Transverse colon (tissue), 4 donors: Measurements from ENCODE around the gene SUSD6.

Experiments used
- POLR2A ChIP-seq: fragments of 450-650 bp; IDR thresholded peaks from one replicate; pipeline ENCODE4 v1.6.1; 2016; ENCODE audit warnings: antibody characterized with exemption, mild to moderate bottlenecking, moderate library complexity
- POLR2AphosphoS5 ChIP-seq, 3 donors: sonication (generic); formaldehyde crosslinking; IDR thresholded peaks; one replicate each; pipeline ENCODE4 v1.6.1; 2016; ENCODE audit warnings: antibody characterized with exemption in 3 of 3
- TF ChIP-seq, protein P1 (sequence below), 5 experiments: fragments of 200-600 bp in 3 of 5; fragments of 450-650 bp in 2 of 5; sonication (generic) in 3 of 5; IDR thresholded peaks; 1 replicate in 2 of 5; 2 replicates in 3 of 5; pipeline ENCODE4 v1.5.1; 2016 to 2017; ENCODE audit warnings: antibody characterized with exemption in 5 of 5, inconsistent platforms in 3 of 5, mild to moderate bottlenecking in 2 of 5, moderate library complexity in 1 of 5

DNA sequence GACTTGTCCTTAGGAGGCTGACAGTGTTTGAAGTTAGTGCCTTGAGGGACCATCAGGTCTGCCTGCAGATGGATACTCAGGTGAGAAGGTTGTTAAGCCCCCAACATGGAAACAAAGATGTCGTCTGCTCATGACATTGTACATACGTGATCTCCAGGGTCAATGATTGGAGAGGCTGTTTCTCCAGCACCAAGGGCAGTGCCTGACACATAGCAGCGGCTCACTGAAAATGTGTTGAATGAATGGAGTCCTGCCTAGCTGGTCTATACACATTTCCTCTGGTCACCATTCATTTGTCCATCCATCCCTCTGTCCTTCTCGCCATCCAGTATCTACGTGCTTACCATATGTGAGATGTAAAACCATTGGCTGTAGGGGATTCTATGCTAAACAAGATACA, 43.8 kb upstream of the SUSD6 start:
- TF ChIP-seq, protein P1, sequence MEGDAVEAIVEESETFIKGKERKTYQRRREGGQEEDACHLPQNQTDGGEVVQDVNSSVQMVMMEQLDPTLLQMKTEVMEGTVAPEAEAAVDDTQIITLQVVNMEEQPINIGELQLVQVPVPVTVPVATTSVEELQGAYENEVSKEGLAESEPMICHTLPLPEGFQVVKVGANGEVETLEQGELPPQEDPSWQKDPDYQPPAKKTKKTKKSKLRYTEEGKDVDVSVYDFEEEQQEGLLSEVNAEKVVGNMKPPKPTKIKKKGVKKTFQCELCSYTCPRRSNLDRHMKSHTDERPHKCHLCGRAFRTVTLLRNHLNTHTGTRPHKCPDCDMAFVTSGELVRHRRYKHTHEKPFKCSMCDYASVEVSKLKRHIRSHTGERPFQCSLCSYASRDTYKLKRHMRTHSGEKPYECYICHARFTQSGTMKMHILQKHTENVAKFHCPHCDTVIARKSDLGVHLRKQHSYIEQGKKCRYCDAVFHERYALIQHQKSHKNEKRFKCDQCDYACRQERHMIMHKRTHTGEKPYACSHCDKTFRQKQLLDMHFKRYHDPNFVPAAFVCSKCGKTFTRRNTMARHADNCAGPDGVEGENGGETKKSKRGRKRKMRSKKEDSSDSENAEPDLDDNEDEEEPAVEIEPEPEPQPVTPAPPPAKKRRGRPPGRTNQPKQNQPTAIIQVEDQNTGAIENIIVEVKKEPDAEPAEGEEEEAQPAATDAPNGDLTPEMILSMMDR (IDR thresholded peaks at IDR 0.05): no peak
- TF ChIP-seq POLR2AphosphoS5 (IDR thresholded peaks at IDR 0.05): no peak
- TF ChIP-seq POLR2A: no peak
